ENCODE measurements around the gene ZDHHC14.
"Not testable (repeated sequence)": the region's sequence is repeated elsewhere in the genome, so short reads cannot be mapped to it uniquely, and the experiment has no call there.

Gene ZDHHC14

GRCh38 chr6:157407646-157408045, 26.7 kb downstream of the ZDHHC14 start:
- TF ChIP-seq MAX (IDR thresholded peaks at IDR 0.05; ENCODE audit: low read depth, low read length) (no peak), POLR2A (IDR thresholded peaks at IDR 0.05; ENCODE audit: extremely low read depth, insufficient read length) (no peak), CTCF (IDR thresholded peaks at IDR 0.05; ENCODE audit: low read depth, low read length) (no peak), MYC (IDR thresholded peaks at IDR 0.05; ENCODE audit: low read depth, low read length) (no peak)

GRCh38 chr6:157408427-157408826, 27.4 kb downstream of the ZDHHC14 start:
- H3K4me3 ChIP-seq (ENCODE audit: low read depth, low read length); DNase-seq (ENCODE audit: low read depth): not testable (repeated sequence)

More at GRCh38 chr6:157407646-157408045, 26.7 kb downstream of the ZDHHC14 start:
- DNase-seq (ENCODE audit: low read depth): no peak
- H3K4me3 ChIP-seq (ENCODE audit: low read depth, low read length): no peak overlapping the region

- no peak for DNase-seq (ENCODE audit: low read depth)
- no peak overlapping the region for H3K4me3 ChIP-seq (ENCODE audit: low read depth, low read length)
- TF ChIP-seq MAX (IDR thresholded peaks at IDR 0.05; ENCODE audit: low read depth, low read length) (no peak), CTCF (IDR thresholded peaks at IDR 0.05; ENCODE audit: low read depth, low read length) (no peak), MYC (IDR thresholded peaks at IDR 0.05; ENCODE audit: low read depth, low read length) (no peak), POLR2A (IDR thresholded peaks at IDR 0.05; ENCODE audit: extremely low read depth, insufficient read length) (no peak)
These were observed 29.1 kb downstream of the ZDHHC14 start for GRCh38 chr6:157410045-157410444.

- DNase-seq (ENCODE audit: low read depth): no peak
- no peak for TF ChIP-seq CTCF (IDR thresholded peaks at IDR 0.05; ENCODE audit: low read depth, low read length)
- TF ChIP-seq MAX (IDR thresholded peaks at IDR 0.05; ENCODE audit: low read depth, low read length): no peak
- no peak for TF ChIP-seq MYC (IDR thresholded peaks at IDR 0.05; ENCODE audit: low read depth, low read length)
- no peak for TF ChIP-seq POLR2A (IDR thresholded peaks at IDR 0.05; ENCODE audit: extremely low read depth, insufficient read length)
These were observed 30.4 kb downstream of the ZDHHC14 start for GRCh38 chr6:157411368-157411767.

GRCh38 chr6:157412791-157413190, 31.8 kb downstream of the ZDHHC14 start:
- no peak overlapping the region for H3K4me3 ChIP-seq (ENCODE audit: low read depth, low read length)
- no peak for TF ChIP-seq CTCF (IDR thresholded peaks at IDR 0.05; ENCODE audit: low read depth, low read length)
- no peak for TF ChIP-seq POLR2A (IDR thresholded peaks at IDR 0.05; ENCODE audit: extremely low read depth, insufficient read length)
- no peak for TF ChIP-seq MYC (IDR thresholded peaks at IDR 0.05; ENCODE audit: low read depth, low read length)
- TF ChIP-seq MAX (IDR thresholded peaks at IDR 0.05; ENCODE audit: low read depth, low read length): no peak
- DNase-seq (ENCODE audit: low read depth): no peak

More at GRCh38 chr6:157411368-157411767, 30.4 kb downstream of the ZDHHC14 start:
- no peak overlapping the region for H3K4me3 ChIP-seq (ENCODE audit: low read depth, low read length)

GRCh38 chr6:157420497-157420896, 39.5 kb downstream of the ZDHHC14 start:
- no peak overlapping the region for H3K4me3 ChIP-seq (ENCODE audit: low read depth, low read length)
- TF ChIP-seq POLR2A (IDR thresholded peaks at IDR 0.05; ENCODE audit: extremely low read depth, insufficient read length) (no peak), CTCF (IDR thresholded peaks at IDR 0.05; ENCODE audit: low read depth, low read length) (no peak), MYC (IDR thresholded peaks at IDR 0.05; ENCODE audit: low read depth, low read length) (no peak), MAX (IDR thresholded peaks at IDR 0.05; ENCODE audit: low read depth, low read length) (no peak)
- DNase-seq (ENCODE audit: low read depth): no peak

Measured in NB4 (cell line).